ENCODE measurements around the gene DSG3.

GRCh38 chr18:31510319-31510718 lies 62.8 kb downstream of the DSG3 start:
- TF ChIP-seq ARNT (IDR thresholded peaks at IDR 0.05) (no peak), LEF1 (IDR thresholded peaks at IDR 0.05; ENCODE audit: borderline replicate concordance) (no peak), ELF4 (IDR thresholded peaks at IDR 0.05) (no peak), PKNOX1 (IDR thresholded peaks at IDR 0.05) (no peak), SP1 (IDR thresholded peaks at IDR 0.05) (no peak), FOXM1 (IDR thresholded peaks at IDR 0.05; ENCODE audit: borderline replicate concordance) (no peak), BHLHE40 (IDR thresholded peaks at IDR 0.05; ENCODE audit: borderline replicate concordance) (no peak)
